22Rv1 (cell line): Measurements from ENCODE around the gene RGS7.
"Not testable (repeated sequence)": the region's sequence is repeated elsewhere in the genome, so short reads cannot be mapped to it uniquely, and the experiment has no call there.

Experiments
- H3K27ac ChIP-seq: fragments of 450-650 bp; 2 replicates; pipeline ENCODE4 v1.5.1; 2017
- ZFX ChIP-seq: fragments of 450-650 bp; IDR thresholded peaks from 2 replicates; pipeline ENCODE4 v1.6.1; 2017; ENCODE audit warnings: antibody characterized with exemption, borderline replicate concordance
- TF ChIP-seq, protein P1 (sequence below): fragments of 450-650 bp; IDR thresholded peaks from 2 replicates; pipeline ENCODE4 v1.5.1; 2017; ENCODE audit warnings: mild to moderate bottlenecking

The RGS7 gene

DNA sequence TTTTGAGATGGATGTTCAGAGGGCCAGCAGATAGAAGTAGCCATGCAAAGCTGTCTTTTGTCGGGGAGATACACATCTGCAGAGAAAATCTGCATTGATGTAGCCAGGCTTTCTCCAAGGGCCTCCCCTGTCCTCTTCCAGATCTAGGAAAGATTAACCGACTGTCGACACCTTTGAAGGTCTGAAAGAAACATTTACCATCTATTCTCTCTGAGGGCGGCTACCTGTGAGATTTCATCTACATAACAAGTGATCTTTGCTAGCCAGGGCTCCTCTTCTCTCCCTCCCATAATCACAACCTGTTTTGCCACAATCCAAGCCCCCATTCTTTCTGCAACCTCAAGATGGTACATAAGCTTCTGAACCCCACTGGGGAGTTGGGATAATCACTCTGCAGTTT, 193.6 kb downstream of the RGS7 start:
- TF ChIP-seq, protein P1, sequence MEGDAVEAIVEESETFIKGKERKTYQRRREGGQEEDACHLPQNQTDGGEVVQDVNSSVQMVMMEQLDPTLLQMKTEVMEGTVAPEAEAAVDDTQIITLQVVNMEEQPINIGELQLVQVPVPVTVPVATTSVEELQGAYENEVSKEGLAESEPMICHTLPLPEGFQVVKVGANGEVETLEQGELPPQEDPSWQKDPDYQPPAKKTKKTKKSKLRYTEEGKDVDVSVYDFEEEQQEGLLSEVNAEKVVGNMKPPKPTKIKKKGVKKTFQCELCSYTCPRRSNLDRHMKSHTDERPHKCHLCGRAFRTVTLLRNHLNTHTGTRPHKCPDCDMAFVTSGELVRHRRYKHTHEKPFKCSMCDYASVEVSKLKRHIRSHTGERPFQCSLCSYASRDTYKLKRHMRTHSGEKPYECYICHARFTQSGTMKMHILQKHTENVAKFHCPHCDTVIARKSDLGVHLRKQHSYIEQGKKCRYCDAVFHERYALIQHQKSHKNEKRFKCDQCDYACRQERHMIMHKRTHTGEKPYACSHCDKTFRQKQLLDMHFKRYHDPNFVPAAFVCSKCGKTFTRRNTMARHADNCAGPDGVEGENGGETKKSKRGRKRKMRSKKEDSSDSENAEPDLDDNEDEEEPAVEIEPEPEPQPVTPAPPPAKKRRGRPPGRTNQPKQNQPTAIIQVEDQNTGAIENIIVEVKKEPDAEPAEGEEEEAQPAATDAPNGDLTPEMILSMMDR, result no peak
- TF ChIP-seq ZFX, result no peak
- no peak overlapping the region for H3K27ac ChIP-seq

DNA sequence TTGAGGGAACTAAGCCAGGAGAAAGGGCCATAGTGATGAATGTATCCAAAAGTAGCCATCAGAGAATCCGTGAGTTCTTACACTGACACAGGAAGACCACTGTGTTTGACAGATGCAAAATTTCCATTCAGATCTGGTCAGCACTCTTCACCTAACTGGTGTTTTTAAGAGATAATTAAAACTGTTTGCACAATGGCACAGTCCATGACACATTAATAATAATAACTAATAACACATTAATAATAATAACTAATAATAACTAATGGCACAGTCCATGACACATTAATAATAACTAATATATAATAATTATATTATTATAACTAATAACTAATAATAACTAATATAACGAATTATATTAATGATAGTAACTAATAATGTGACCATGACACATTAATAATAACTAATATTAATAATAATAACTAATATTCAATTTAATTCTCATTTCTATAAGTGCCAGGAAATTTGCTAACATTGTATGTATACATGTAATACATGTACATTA, 195.8 kb downstream of the RGS7 start:
- TF ChIP-seq ZFX, result no peak
- TF ChIP-seq, protein P1, result no peak
- H3K27ac ChIP-seq, result no peak overlapping the region

DNA sequence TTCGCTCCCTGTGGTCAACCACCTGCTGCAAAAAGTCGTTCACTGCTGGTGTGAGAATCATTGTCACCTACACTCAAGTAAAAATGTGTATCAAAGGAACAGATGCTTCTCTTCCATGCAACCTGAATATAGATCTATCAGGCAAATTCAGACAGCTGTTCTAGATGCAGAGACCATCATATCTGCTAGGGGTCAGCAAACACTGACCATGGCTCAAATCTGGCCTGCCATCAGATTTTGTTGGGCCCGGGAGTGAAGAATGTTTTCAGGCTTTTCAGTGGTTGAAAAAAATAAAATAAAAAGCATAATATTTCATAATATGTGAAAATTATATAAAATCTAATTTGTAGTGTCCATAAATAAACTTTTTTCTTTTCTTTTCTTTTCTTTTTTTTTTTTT, 199.6 kb downstream of the RGS7 start:
- TF ChIP-seq, protein P1, result no peak
- no peak for TF ChIP-seq ZFX

GRCh38 chr1:241156231-241156965, 200.6 kb downstream of the RGS7 start:
- H3K27ac ChIP-seq, result no peak overlapping the region
- TF ChIP-seq ZFX, result no peak
- TF ChIP-seq, protein P1, result no peak

More for the DNA sequence above, 199.6 kb downstream of the RGS7 start:
- H3K27ac ChIP-seq, result no peak overlapping the region

- no peak for TF ChIP-seq ZFX
- TF ChIP-seq, protein P1, result no peak
Measured at GRCh38 chr1:241145881-241146280, 211.1 kb downstream of the RGS7 start.

GRCh38 chr1:241143765-241144442, 213.1 kb downstream of the RGS7 start:
- no peak overlapping the region for H3K27ac ChIP-seq
- TF ChIP-seq, protein P1, result no peak
- no peak for TF ChIP-seq ZFX

More at GRCh38 chr1:241145881-241146280, 211.1 kb downstream of the RGS7 start:
- H3K27ac ChIP-seq, result no peak overlapping the region

DNA sequence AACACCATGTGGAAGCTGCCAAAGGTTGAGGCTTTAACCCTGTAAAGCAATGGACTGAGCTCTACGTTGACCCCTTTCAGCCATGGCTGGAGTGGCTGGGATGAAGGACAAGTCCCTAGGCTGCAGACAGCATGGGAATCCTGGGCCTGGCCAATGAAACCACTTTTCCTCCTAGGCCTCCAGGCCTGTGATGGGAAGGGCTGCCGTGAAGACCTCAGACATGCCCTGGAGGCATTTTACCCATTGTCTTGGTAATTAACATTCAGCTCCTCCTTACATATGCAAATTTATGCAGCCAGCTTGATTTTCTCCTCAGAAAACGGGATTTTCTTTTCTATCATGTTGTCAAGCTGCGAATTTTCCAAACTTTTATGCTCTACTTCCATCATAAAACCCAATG, 214.5 kb downstream of the RGS7 start:
- TF ChIP-seq ZFX, result no peak
- TF ChIP-seq, protein P1, result no peak
- H3K27ac ChIP-seq, result no peak overlapping the region

- H3K27ac ChIP-seq, result not testable (repeated sequence)
Measured at GRCh38 chr1:241141646-241142045, 215.4 kb downstream of the RGS7 start.
